Stimulated activated CD4-positive, alpha-beta T cell treated with anti-CD3 and anti-CD28 coated beads, Interleukin-4, amount 100 ng/mL, for 4 hours (primary cell): ENCODE measurements around the gene FKBP5.
"Not testable (repeated sequence)": the region's sequence is repeated elsewhere in the genome, so short reads cannot be mapped to it uniquely, and the experiment has no call there.

Experiments used
- DNase-seq, 2 experiments: peaks; one replicate each; pipeline ENCODE4 v3.0.0-alpha.2; 2020

The FKBP5 gene

DNA sequence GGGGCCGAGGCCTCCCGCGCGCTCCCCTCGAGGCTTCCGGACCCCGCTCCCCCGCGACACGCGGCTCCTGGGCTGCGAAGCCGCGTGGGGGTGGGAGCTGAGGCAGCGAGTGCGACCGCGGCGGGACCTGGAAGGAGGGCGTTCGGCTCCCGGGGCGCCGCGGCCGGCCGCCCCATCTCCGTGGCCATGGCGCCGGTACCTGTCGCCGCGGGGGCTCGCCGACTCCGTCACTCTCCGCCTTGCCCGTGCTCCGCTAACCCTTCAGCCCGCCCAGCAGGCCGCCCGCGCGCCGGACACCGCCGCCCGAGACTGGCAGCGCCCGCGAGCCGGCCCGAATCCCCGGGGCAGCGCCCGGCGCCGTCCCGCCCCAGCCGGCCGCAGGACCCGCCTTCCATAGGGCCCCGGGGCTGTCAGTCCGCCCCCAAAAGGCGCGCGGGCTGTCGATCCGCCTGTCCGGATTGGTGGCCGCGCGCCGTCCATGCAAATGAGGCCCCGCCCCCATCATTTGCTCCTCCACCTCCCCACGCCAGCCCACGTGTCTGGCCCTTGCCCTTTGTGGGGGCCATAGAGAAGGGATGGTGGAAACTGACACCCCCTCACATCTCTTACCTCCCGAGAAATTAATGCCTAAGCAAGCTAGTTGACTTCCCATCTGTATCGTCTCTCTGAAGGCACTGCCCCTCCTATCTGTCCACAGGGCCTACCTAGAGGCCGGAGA lies at the start of gene FKBP5:
Gene FKBP5 (minus strand): TSS at position 311 of the 718 bp plus-strand sequence. CDS start 46,091 bp downstream, outside the sequence.
- DNase-seq, result peak; percentile 87 to 90

GRCh38 chr6:35737413-35738211 lies 48.9 kb upstream of the FKBP5 start:
- no peak for DNase-seq

- DNase-seq, result no peak
These were observed 48.3 kb upstream of the FKBP5 start, which contains the start of gene ARMC12 for GRCh38 chr6:35736982-35737412. Gene ARMC12, plus strand, starts transcription at chr6:35737032. Its CDS starts 77 bp downstream, at chr6:35737109.

- peak; percentile 78 for DNase-seq
These were observed 47.7 kb upstream of the FKBP5 start for GRCh38 chr6:35736253-35736894.

DNA sequence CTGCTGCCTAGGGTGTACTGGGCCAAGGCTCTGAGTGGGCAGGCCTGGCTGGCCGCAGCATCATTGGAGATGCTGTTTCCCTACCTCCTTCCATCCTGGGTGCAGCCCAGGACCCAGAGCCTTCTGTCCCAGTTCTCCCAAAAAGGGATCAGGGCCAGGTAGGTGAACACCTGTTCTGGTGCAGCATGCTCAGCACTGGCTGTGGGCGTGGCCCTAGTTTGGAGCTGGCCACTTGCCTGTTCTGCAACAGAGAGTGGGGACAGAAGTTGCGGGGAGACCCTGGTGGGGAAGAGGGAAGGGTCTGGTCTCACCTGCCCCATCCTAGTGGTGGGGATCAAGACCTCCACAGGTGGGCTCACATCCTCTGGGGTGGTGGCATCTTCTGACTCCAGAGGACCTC lies 46.7 kb upstream of the FKBP5 start:
- no peak for DNase-seq

- DNase-seq, result not testable (repeated sequence)
These were observed 45.6 kb upstream of the FKBP5 start for GRCh38 chr6:35734319-35734718.

DNA sequence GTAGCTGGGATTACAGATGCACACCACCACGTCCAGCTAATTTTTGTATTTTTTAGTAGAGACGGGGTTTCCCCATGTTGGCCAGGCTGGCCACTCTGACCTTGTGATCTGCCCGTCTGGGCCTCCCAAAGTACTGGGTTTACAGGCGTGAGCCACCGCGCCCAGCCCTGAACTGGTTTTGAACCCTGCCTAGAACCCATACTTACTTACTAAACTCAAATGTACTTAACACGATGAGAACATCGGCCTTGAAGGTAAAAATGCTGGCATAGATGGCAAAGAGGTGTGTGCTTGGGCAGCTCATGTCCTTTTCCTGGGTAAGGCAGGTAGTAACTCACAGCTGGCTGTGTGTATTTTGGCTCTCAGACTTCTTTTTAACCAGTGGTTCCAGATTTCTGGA lies 44.9 kb upstream of the FKBP5 start:
- no peak for DNase-seq

DNA sequence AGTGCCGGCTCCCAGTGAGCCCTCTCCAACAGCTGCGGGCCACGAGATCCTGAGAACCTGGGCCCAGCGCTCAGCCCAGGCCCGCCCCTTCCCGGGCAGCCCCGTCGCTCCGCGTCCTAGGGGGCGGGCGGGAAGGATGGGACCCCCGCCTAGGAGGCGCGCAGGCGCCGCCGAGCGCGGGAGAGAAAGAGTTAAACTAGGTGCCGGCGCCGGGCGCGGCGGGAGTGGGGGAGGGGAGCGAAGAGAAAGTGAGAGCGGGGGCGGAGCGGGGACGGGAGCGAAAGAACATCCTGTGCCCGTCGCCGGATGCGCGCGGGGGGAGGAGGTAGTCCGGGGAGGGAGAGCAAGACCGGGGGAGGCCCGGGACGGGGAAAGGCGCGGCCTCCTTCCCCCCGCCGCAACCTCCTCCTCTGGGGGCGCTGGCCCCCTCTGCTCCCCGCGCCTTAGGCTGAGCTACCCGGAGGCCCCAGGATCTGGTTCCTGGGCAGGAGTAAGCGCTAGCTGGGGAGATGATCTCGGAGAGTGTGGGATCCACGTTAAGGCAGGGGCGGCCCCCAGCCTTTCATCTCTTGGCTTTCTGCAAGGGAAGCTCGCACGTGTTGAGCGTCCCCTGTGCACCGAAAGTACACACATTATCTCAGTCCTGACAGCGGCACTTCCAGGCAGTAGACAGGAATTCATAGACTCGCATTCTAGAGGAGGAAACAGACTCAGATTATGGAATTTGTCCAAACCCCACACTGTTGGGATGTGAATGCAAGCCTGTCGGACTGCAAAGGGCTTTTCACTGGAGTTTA lies 43.2 kb upstream of the FKBP5 start:
- peak; percentile 91 to 95 for DNase-seq

- DNase-seq, result peak; percentile 90
These were observed 42.7 kb upstream of the FKBP5 start for GRCh38 chr6:35731414-35731735.

DNA sequence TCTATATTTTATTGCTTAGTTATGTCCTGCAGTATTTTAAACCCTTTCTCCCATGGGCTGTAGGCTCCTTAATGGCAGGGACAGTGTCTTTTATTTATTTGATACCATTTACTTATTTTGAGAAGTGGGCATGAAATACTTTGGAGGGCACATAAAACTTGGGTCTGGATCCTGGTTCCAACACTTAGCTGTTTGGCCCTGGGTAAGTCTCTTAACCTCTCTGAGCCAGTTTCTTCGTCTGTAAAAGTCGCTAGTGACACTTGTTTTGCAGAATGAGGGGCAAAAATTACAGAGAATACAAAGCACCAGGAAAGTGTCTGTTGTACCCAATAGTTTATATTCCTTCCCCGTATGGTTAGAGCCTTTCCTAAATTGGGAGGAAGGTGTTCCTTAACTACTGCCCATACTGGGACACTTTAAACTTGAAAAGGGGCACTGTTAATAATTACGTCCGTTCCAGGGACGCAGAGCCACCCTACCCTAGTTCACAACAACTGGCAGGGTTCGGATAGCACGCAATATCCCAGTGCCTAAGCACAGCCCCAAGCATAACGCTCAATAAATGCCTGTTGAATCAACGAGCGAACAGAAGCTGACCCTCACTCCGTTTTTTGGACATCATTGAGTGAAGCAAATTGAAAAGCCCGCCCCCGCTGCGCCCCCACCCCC lies 42.2 kb upstream of the FKBP5 start:
- no peak for DNase-seq

GRCh38 chr6:35729722-35730121 lies 41.0 kb upstream of the FKBP5 start:
- DNase-seq, result no peak

DNA sequence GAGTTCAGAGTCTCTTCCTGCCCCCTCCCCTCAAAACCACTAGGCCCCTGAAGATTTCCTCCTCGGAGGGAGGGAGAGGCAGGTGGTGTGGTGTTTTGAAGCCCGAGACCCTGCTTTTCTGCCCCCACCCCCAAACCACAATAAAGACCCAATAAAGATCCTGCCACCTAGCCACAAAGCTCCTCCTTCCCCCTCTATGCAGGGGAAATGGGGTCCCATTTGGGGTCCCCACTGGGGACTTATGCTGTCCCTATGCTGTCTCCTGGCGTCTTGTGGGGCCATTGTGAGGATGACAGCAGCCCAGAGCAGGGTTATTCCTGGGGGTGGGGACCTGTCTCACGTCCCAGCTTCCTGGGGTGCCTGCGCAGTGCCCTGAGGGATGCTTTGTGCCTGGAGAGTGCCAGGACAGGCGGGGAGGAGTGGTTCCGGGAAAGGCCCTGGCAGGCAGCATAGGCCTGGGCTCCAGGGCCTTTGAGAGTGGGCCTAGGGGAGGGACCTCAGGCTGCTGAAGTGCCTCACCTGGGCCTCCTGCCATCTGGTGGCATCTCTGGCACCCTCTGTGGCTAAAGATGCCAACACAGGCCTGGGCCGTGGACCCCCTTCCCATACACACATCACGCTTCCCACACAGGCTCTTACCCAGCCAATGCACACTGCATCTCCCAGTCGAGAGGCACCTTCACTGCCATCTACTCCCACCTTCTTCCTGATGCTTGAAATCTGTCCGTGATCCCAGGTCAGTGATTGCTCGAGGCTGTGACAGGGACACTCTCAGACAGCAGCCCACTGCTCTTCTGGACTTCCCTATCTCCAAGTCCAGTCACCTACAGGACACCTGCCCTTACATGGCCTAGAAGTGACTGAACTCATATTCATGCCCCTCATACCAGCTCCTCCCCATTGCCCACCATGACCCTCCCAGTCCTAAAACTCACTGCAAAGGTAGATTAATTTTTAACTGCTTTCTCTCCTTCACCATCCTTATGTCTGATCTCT lies 40.3 kb upstream of the FKBP5 start:
- peak in 1 of 2 experiments; percentile 32 for DNase-seq

GRCh38 chr6:35727935-35728682 lies 39.4 kb upstream of the FKBP5 start:
- DNase-seq, result peak; percentile 73 to 86

- no peak for DNase-seq
These were observed 38.7 kb upstream of the FKBP5 start for GRCh38 chr6:35727231-35727934.

DNA sequence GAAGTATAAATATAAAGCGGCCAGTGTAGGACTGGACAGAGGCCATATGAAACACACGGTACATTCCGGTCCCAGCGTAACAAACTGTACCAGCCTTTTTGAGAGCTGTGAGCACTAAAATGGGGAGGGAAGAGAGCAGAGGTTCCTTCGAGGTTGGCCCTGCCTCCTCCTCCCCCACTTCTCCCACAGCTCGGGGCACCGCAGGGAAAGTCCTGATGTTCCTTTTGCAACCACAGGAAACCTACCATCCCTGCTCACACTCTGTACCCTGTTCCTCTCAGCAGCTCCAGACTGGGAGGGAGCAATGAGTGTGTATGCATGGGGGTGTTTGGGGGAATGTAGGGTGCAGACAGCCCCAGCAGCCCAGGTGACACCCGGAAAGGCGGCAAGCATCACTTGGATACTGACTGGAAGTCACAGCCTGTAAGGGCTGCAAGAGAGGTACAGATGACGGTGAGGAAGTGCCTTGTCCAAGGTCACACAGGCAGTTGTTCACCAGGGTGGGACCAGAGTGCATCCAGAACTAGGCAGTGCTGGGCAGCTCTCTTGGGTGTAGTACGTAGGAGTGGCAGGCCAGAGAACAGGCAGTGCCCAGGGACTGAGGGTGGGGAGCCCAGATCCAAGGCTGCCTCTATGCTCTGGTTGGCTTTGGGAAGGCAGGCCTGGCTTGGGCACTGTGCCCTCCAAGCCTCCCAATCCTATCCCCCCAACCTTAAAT lies 37.2 kb upstream of the FKBP5 start:
- no peak for DNase-seq

DNA sequence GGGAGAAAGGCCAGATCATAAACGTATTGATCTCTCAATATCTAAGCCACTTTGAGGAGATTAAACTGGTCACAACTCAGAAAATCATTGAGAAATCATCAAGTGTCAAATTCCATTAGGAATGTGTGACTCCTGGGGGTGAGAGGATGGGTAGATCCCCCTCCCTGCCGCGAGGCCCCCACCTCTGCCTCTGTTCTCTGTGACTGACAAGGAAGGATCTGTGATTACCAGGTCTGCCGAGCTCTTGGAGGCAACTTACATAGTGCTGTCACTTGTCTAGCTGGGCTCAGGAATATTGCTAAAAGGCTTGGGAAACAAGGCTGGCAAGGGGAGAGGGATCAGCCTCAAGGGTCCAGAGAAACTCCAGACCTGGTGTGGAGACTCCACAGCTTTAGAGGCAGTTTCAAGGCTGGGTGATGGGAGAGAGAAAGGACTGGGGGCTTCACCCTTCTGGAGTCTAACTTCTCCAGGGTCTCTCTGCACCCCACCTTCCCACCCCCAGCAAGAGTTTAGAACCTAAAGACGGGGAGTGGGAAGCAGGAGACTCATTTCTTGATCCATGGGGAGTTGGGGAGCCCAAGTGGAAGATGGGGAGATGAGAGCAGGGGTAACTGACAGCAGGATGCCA lies 36.5 kb upstream of the FKBP5 start:
- no peak for DNase-seq

- DNase-seq, result no peak
These were observed 35.8 kb upstream of the FKBP5 start for GRCh38 chr6:35724471-35724870.

- no peak for DNase-seq
These were observed 35.3 kb upstream of the FKBP5 start for GRCh38 chr6:35724059-35724458.
